ENCODE measurements around the gene LARGE1.

- TF ChIP-seq CBX5 (IDR thresholded peaks at IDR 0.05; ENCODE audit: low read depth, low read length) (no peak), CTCF (IDR thresholded peaks at IDR 0.05; ENCODE audit: control extremely low read depth in 1 of 3, insufficient read depth in 1 of 3, low read depth in 1 of 3, low read length in 3 of 3) (no peak), NRF1 (IDR thresholded peaks at IDR 0.05; ENCODE audit: low read depth, low read length) (no peak), SIN3A (conservative IDR thresholded peaks at IDR 0.05 in 1 of 2, IDR thresholded peaks at IDR 0.05 in 1 of 2; ENCODE audit: low read depth in 1 of 2, low read length in 2 of 2) (no peak), PHF8 (conservative IDR thresholded peaks at IDR 0.05; ENCODE audit: low read depth, low read length) (no peak), EZH2 (IDR thresholded peaks at IDR 0.05; ENCODE audit: low read depth, low read length, severe bottlenecking) (no peak), GABPA (IDR thresholded peaks at IDR 0.05; ENCODE audit: borderline replicate concordance, insufficient read depth, low read length) (no peak), BACH1 (IDR thresholded peaks at IDR 0.05; ENCODE audit: low read length) (no peak), POLR2AphosphoS5 (IDR thresholded peaks at IDR 0.05; ENCODE audit: low read depth, low read length) (no peak), POLR2A (IDR thresholded peaks at IDR 0.05; ENCODE audit: control extremely low read depth in 1 of 2, low read depth in 2 of 2, low read length in 2 of 2) (no peak), KDM1A (IDR thresholded peaks at IDR 0.05; ENCODE audit: borderline replicate concordance, low read length) (no peak), CHD2 (IDR thresholded peaks at IDR 0.05; ENCODE audit: low read length) (no peak), TCF12 (IDR thresholded peaks at IDR 0.05; ENCODE audit: low read depth, low read length) (no peak)
These were observed 265.9 kb downstream of the LARGE1 start for GRCh38 chr22:33654173-33654895.
